H1 (cell line): ENCODE data around the gene UBA6. TPM values are rescaled to one million over a fixed set of nuclear protein-coding genes. Genes with fewer than 3 reads are reported as not detected.

Source experiments
- CHD1 ChIP-seq: IDR thresholded peaks from 2 replicates; pipeline ENCODE4 v1.6.1; 2012; ENCODE audit warnings: low read depth, low read length, improper control_type of control experiment
- CHD7 ChIP-seq: fragments of 300-600 bp; sonication (generic); IDR thresholded peaks from 2 replicates; pipeline ENCODE4 v1.7.1; 2012; ENCODE audit warnings: low read length, moderate library complexity, mild to moderate bottlenecking, inconsistent platforms; ENCODE audit not compliant: insufficient replicate concordance
- GABPA ChIP-seq: IDR thresholded peaks from 2 replicates; pipeline ENCODE4 v1.6.1; 2011; ENCODE audit warnings: mild to moderate bottlenecking, low read length, moderate library complexity, borderline replicate concordance; ENCODE audit not compliant: insufficient read depth
- POLR2A ChIP-seq, 2 experiments: IDR thresholded peaks; 1 replicate in 1 of 2; 2 replicates in 1 of 2; pipeline ENCODE4 v1.6.1; 2011; ENCODE audit warnings: low read depth in 2 of 2, low read length in 2 of 2, mild to moderate bottlenecking in 2 of 2; ENCODE audit errors: control extremely low read depth in 1 of 2
- SAP30 ChIP-seq: fragments of 300-600 bp; sonication (generic); IDR thresholded peaks from 2 replicates; pipeline ENCODE4 v1.7.1; 2012; ENCODE audit warnings: low read length, moderate library complexity, mild to moderate bottlenecking, inconsistent platforms; ENCODE audit not compliant: insufficient read depth, insufficient replicate concordance
- TAF7 ChIP-seq: optimal IDR thresholded peaks from 2 replicates; pipeline ENCODE3; 2011; ENCODE audit warnings: low read depth, mild to moderate bottlenecking, inconsistent platforms, low read length, moderate library complexity, borderline replicate concordance
- polyA plus RNA-seq, 7 experiments: library from polyadenylated mRNA; depleted of rRNA in 3 of 7; stranded (reverse) in 5 of 7; unstranded in 2 of 7; fragments of >200 nt in 5 of 7; fragments of 200-250 nt in 2 of 7; gene quantifications; 1 replicate in 5 of 7; 2 replicates in 1 of 7; 4 replicates in 1 of 7; pipeline versions ENCODE4 v1.2.1 to v1.2.3, GENCODE V29; 2011 to 2013; ENCODE audit warnings: missing spikeins in 2 of 7, mixed read lengths in 2 of 7
- total RNA-seq: library from RNA; stranded (reverse); fragmentation: NEBNext Ultra II Directional; extraction: Animal tissue kit (Norgen Biotek cat#: 25700); gene quantifications from 2 replicates; pipeline ENCODE4 v1.2.1, GENCODE V29; 2021

Gene UBA6
- total and polyA plus RNA-seq, 2 of the 8 experiments (the other 6 are each of a cell fraction or from before 2014, with no cell fraction given), result 17.4 to 74.3 TPM

- TF ChIP-seq CHD7 (no peak), GABPA (no peak), POLR2A (IDR thresholded peaks at IDR 0.05; ENCODE audit: control extremely low read depth in 1 of 2, low read depth in 2 of 2, low read length in 2 of 2) (no peak), SAP30 (no peak), CHD1 (no peak), TAF7 (no peak)
Measured at GRCh38 chr4:67704843-67705242, 3.9 kb upstream of the UBA6 start (continued).
